ENCODE data around the gene GRID1. TPM values are rescaled to one million over a fixed set of nuclear protein-coding genes. Genes with fewer than 3 reads are reported as not detected.

GRID1 gene
- total and polyA plus RNA-seq, 9 of the 15 experiments (the other 6 are each of a cell fraction or from before 2014, with no cell fraction given): 0.01 to 7.2 (median 1.2) TPM

- no peaks in the 10 kb centered on the region for H3K79me2 ChIP-seq (ENCODE audit: control insufficient read depth, insufficient read depth, low read length)
- no peaks in the 10 kb centered on the region for H3K36me3 ChIP-seq (ENCODE audit: control insufficient read depth, insufficient read depth, low read length)
- H3K9me3 ChIP-seq (replicated peaks; ENCODE audit: control insufficient read depth, insufficient read depth, low read depth, low read length): no peaks in the 10 kb centered on the region
- no peaks in the 10 kb centered on the region for H3K4me1 ChIP-seq (replicated peaks in 1 of 2; ENCODE audit: control insufficient read depth in 2 of 2, insufficient read depth in 2 of 2, low read length in 2 of 2)
- no peak overlapping the region for H3K27ac ChIP-seq (ENCODE audit: extremely low read depth, low read depth, low read length)
- H3K9me1 ChIP-seq (ENCODE audit: control insufficient read depth, insufficient read depth, low read length): no peaks in the 10 kb centered on the region
- no peaks in the 10 kb centered on the region for H4K20me1 ChIP-seq (replicated peaks; ENCODE audit: control insufficient read depth, insufficient read depth, low read length)
- H3K4me3 ChIP-seq: no peak overlapping the region
- H2AFZ ChIP-seq (ENCODE audit: low read depth, low read length): no peak overlapping the region
- DNase-seq (ENCODE audit: extremely low read depth in 1 of 4, low spot score in 3 of 4) (no peak), ATAC-seq (no peak), FAIRE-seq (no peak)
- BruUV-seq (replicated peaks): no TSS peak
- 1% methylated on average over 9 of the region's 9 CpGs for WGBS (ENCODE audit: insufficient coverage, low coverage, missing lambda C conversion rate)
- in situ Hi-C loops (cut with MboI) (no loop called here), intact Hi-C loops (cut with micrococcal nuclease) (no loop called here)
- no peak for TF ChIP-seq EP400 (IDR thresholded peaks at IDR 0.05)
- TF ChIP-seq SAFB (IDR thresholded peaks at IDR 0.05; ENCODE audit: borderline replicate concordance, low read depth, low read length): no peak
- TF ChIP-seq, protein P1, sequence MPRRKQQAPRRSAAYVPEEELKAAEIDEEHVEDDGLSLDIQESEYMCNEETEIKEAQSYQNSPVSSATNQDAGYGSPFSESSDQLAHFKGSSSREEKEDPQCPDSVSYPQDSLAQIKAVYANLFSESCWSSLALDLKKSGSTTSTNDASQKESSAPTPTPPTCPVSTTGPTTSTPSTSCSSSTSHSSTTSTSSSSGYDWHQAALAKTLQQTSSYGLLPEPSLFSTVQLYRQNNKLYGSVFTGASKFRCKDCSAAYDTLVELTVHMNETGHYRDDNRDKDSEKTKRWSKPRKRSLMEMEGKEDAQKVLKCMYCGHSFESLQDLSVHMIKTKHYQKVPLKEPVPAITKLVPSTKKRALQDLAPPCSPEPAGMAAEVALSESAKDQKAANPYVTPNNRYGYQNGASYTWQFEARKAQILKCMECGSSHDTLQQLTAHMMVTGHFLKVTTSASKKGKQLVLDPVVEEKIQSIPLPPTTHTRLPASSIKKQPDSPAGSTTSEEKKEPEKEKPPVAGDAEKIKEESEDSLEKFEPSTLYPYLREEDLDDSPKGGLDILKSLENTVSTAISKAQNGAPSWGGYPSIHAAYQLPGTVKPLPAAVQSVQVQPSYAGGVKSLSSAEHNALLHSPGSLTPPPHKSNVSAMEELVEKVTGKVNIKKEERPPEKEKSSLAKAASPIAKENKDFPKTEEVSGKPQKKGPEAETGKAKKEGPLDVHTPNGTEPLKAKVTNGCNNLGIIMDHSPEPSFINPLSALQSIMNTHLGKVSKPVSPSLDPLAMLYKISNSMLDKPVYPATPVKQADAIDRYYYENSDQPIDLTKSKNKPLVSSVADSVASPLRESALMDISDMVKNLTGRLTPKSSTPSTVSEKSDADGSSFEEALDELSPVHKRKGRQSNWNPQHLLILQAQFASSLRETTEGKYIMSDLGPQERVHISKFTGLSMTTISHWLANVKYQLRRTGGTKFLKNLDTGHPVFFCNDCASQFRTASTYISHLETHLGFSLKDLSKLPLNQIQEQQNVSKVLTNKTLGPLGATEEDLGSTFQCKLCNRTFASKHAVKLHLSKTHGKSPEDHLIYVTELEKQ (CRISPR knock-in tag; IDR thresholded peaks at IDR 0.05): no peak
- TF ChIP-seq ZNF197 (CRISPR knock-in tag; IDR thresholded peaks at IDR 0.05; ENCODE audit: low read depth): no peak
- no peak for TF ChIP-seq ZBTB7A (IDR thresholded peaks at IDR 0.05; ENCODE audit: borderline replicate concordance, control insufficient read depth, low read depth, low read length)
- TF ChIP-seq CREBBP (IDR thresholded peaks at IDR 0.05; ENCODE audit: low read depth, low read length): no peak
- no peak for TF ChIP-seq PPARD (CRISPR knock-in tag; IDR thresholded peaks at IDR 0.05)
- TF ChIP-seq KLF13 (tag; IDR thresholded peaks at IDR 0.05; ENCODE audit: borderline replicate concordance, low read depth): no peak
- TF ChIP-seq RNF2 (IDR thresholded peaks at IDR 0.05): no peak
- TF ChIP-seq ZNF778 (CRISPR knock-in tag; IDR thresholded peaks at IDR 0.05): no peak
- no peak overlapping the region for H3K4me2 ChIP-seq (ENCODE audit: insufficient read depth, low read length)
- peaks cover 7 to 44% of the 10 kb centered on the region in 2 experiments; a peak in 4 of 5 replicates for H3K27me3 ChIP-seq (ENCODE audit: control insufficient read depth in 2 of 2, insufficient read depth in 2 of 2, low read length in 2 of 2)
- H3K9ac ChIP-seq (ENCODE audit: insufficient read depth in 1 of 2, low read depth in 2 of 2, low read length in 2 of 2): no peak overlapping the region
- ChIA-PET CTCF (ENCODE audit: low intra/inter-chr PET ratio) (no interaction called here), POLR2A (interaction anchor here (0.6 to 1.1 kb wide), 2 partner anchors 10 to 20 kb away, joined by 3 read pairs; no protein-coding TSS in a partner anchor)
Measured at GRCh38 chr10:86060386-86061277, 306.0 kb downstream of the GRID1 start.
